Right lobe of liver (tissue), 4 donors: ENCODE data around the gene RICTOR.

Experiments
- POLR2A ChIP-seq: fragments of 450-650 bp; IDR thresholded peaks from one replicate; pipeline ENCODE4 v1.6.1; 2017; ENCODE audit warnings: antibody characterized with exemption, mild to moderate bottlenecking
- TF ChIP-seq, protein P1 (sequence below), 4 donors: fragments of 200-600 bp in 3 of 4; fragments of 450-650 bp in 1 of 4; IDR thresholded peaks; one replicate each; pipeline versions ENCODE4 v1.5.1 to v1.8.0; 2016 to 2022; ENCODE audit warnings: antibody characterized with exemption in 4 of 4, mild to moderate bottlenecking in 2 of 4
- donor health status: DM: no; HTN: no; CAD: no.
- donor health status: DM: no; HTN: no; CAD: no.
- donor health status: DM: no; HTN: yes; CAD: no.

DNA sequence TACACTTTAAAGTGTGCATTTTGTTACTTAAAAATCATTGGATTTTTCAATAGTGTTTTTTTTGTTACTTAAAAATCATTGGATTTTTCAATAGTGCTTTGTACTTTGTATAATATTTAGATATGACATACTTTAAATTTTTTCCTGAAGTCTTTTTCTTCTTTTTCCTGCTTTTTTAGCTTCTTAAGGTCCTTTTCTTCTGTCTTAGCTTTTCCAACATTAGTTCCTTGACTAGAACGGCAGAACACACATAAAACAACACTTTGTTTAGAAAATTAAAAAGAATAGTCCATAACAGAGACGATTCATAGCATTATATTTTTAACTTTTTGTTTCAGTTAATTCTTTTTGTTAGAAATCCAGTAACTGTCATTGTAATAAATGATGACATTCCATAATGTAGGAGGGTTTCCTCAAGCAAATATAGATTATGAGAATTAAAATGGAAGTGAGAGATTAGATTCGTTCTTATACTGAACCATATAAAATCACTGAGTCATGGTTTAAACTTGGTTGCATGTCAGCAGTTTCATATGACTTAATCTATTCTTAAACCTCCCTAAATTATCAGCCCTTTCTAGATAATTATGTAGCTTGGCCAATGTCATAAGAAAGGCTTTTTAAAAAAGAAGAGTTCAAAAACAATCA is 45.3 kb upstream of the RICTOR start:
- TF ChIP-seq, protein P1, sequence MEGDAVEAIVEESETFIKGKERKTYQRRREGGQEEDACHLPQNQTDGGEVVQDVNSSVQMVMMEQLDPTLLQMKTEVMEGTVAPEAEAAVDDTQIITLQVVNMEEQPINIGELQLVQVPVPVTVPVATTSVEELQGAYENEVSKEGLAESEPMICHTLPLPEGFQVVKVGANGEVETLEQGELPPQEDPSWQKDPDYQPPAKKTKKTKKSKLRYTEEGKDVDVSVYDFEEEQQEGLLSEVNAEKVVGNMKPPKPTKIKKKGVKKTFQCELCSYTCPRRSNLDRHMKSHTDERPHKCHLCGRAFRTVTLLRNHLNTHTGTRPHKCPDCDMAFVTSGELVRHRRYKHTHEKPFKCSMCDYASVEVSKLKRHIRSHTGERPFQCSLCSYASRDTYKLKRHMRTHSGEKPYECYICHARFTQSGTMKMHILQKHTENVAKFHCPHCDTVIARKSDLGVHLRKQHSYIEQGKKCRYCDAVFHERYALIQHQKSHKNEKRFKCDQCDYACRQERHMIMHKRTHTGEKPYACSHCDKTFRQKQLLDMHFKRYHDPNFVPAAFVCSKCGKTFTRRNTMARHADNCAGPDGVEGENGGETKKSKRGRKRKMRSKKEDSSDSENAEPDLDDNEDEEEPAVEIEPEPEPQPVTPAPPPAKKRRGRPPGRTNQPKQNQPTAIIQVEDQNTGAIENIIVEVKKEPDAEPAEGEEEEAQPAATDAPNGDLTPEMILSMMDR (IDR thresholded peaks at IDR 0.05): no peak
- TF ChIP-seq POLR2A: no peak
